HG03280 (cell line): ENCODE data around the gene HSF5.

ENCODE experiments used
- ATAC-seq: cut with Tn5 transposase; IDR thresholded peaks from one replicate; pipeline ENCODE4 v1.9.1; 2021; ENCODE audit warnings: mild to moderate bottlenecking, moderate library complexity; ENCODE audit not compliant: unreplicated experiment

Gene HSF5

GRCh38 chr17:58487589-58488427, at the start of gene HSF5:
Gene HSF5 (minus strand): TSS chr17:58488408. CDS start chr17:58488274, 134 bp downstream.
- no peak for ATAC-seq

GRCh38 chr17:58537266-58537665, 49.1 kb upstream of the HSF5 start:
- ATAC-seq, result no peak

GRCh38 chr17:58536542-58536941, 48.3 kb upstream of the HSF5 start:
- no peak for ATAC-seq

- ATAC-seq, result no peak
Measured at GRCh38 chr17:58535431-58535830, 47.2 kb upstream of the HSF5 start.

- no peak for ATAC-seq
Measured at GRCh38 chr17:58534901-58535421, 46.8 kb upstream of the HSF5 start.

- ATAC-seq, result no peak
Measured at GRCh38 chr17:58534331-58534730, 46.1 kb upstream of the HSF5 start.

- ATAC-seq, result no peak
Measured at GRCh38 chr17:58533616-58534188, 45.5 kb upstream of the HSF5 start.

GRCh38 chr17:58532555-58532951, 44.3 kb upstream of the HSF5 start:
- no peak for ATAC-seq

- ATAC-seq, result peak; percentile 71
Measured at GRCh38 chr17:58531661-58532554, 43.7 kb upstream of the HSF5 start.

GRCh38 chr17:58531122-58531521, 42.9 kb upstream of the HSF5 start:
- ATAC-seq, result no peak

GRCh38 chr17:58530655-58531054, 42.4 kb upstream of the HSF5 start:
- ATAC-seq, result no peak

GRCh38 chr17:58529275-58529674, 41.1 kb upstream of the HSF5 start:
- no peak for ATAC-seq

GRCh38 chr17:58528443-58528842, 40.2 kb upstream of the HSF5 start:
- ATAC-seq, result no peak

GRCh38 chr17:58527949-58528348, 39.7 kb upstream of the HSF5 start:
- ATAC-seq, result no peak

- no peak for ATAC-seq
Measured at GRCh38 chr17:58527306-58527705, 39.1 kb upstream of the HSF5 start.

GRCh38 chr17:58525239-58525638, 37.0 kb upstream of the HSF5 start:
- ATAC-seq, result no peak

- ATAC-seq, result no peak
Measured at GRCh38 chr17:58521680-58522079, 33.5 kb upstream of the HSF5 start.

GRCh38 chr17:58520843-58521430, 32.7 kb upstream of the HSF5 start:
- ATAC-seq, result no peak

GRCh38 chr17:58517928-58518609, 29.9 kb upstream of the HSF5 start:
- peak; percentile 80 for ATAC-seq

- ATAC-seq, result no peak
Measured at GRCh38 chr17:58517378-58517927, 29.2 kb upstream of the HSF5 start.
